ENCODE measurements around the gene ADGRG3.
"Not testable (repeated sequence)": the region's sequence is repeated elsewhere in the genome, so short reads cannot be mapped to it uniquely, and the experiment has no call there.

The ADGRG3 gene

GRCh38 chr16:57727610-57728009, 59.5 kb downstream of the ADGRG3 start:
- no peak for DNase-seq
- TF ChIP-seq, protein P1, sequence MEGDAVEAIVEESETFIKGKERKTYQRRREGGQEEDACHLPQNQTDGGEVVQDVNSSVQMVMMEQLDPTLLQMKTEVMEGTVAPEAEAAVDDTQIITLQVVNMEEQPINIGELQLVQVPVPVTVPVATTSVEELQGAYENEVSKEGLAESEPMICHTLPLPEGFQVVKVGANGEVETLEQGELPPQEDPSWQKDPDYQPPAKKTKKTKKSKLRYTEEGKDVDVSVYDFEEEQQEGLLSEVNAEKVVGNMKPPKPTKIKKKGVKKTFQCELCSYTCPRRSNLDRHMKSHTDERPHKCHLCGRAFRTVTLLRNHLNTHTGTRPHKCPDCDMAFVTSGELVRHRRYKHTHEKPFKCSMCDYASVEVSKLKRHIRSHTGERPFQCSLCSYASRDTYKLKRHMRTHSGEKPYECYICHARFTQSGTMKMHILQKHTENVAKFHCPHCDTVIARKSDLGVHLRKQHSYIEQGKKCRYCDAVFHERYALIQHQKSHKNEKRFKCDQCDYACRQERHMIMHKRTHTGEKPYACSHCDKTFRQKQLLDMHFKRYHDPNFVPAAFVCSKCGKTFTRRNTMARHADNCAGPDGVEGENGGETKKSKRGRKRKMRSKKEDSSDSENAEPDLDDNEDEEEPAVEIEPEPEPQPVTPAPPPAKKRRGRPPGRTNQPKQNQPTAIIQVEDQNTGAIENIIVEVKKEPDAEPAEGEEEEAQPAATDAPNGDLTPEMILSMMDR (IDR thresholded peaks at IDR 0.05): no peak
- no peak overlapping the region for H3K4me3 Mint-ChIP-seq
- H3K9me3 Mint-ChIP-seq: peaks cover 5% of the 10 kb centered on the region
- peaks cover 8% of the 10 kb centered on the region for H3K27me3 Mint-ChIP-seq (ENCODE audit: low read depth, poor library complexity)
- no peak overlapping the region for H3K27ac Mint-ChIP-seq
- peaks cover 2% of the 10 kb centered on the region for H3K36me3 Mint-ChIP-seq (ENCODE audit: low read depth)
- H3K4me1 Mint-ChIP-seq: peaks cover 26% of the 10 kb centered on the region

- Mint-ChIP-seq H3K27me3 (ENCODE audit: low read depth, poor library complexity) (peaks cover 13% of the 10 kb centered on the region), H3K4me1 (peaks cover 26% of the 10 kb centered on the region), H3K4me3 (no peak overlapping the region), H3K36me3 (ENCODE audit: low read depth) (peaks cover 11% of the 10 kb centered on the region), H3K9me3 (peaks cover 15% of the 10 kb centered on the region), H3K27ac (no peak overlapping the region)
- TF ChIP-seq, protein P1 (IDR thresholded peaks at IDR 0.05): no peak
- DNase-seq: no peak
Observed at GRCh38 chr16:57728336-57729181, 60.5 kb downstream of the ADGRG3 start.

GRCh38 chr16:57729182-57729484, 61.0 kb downstream of the ADGRG3 start:
- H3K36me3 Mint-ChIP-seq (ENCODE audit: low read depth): peaks cover 14% of the 10 kb centered on the region
- peaks cover 27% of the 10 kb centered on the region for H3K4me1 Mint-ChIP-seq
- no peak for DNase-seq
- TF ChIP-seq, protein P1 (IDR thresholded peaks at IDR 0.05): no peak
- H3K4me3 Mint-ChIP-seq: no peak overlapping the region
- peaks cover 16% of the 10 kb centered on the region for H3K9me3 Mint-ChIP-seq
- peaks cover 13% of the 10 kb centered on the region for H3K27me3 Mint-ChIP-seq (ENCODE audit: low read depth, poor library complexity)
- H3K27ac Mint-ChIP-seq: no peak overlapping the region

DNA sequence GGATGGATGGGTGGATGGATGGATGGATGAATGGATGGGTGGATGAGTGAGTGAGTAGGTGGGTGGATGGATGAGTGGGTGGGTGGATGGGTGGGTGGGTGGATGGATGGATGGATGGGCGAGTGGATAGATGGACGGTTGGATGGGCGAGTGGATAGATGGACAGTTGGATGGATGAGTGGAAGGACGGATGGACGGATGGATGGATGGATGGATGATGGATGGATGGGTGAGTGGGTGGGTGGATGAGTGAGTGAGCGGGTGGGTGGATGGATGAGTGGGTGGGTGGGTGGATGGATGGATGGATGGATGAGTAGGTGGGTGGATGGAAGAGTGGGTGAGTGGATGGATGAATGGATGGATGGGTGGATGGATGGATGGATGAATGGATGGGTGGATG, 61.7 kb downstream of the ADGRG3 start:
- H3K27ac Mint-ChIP-seq, H3K4me3 Mint-ChIP-seq, DNase-seq: not testable (repeated sequence)
- peaks cover 13% of the 10 kb centered on the region for H3K27me3 Mint-ChIP-seq (ENCODE audit: low read depth, poor library complexity)
- peaks cover 16% of the 10 kb centered on the region for H3K9me3 Mint-ChIP-seq
- peaks cover 14% of the 10 kb centered on the region for H3K36me3 Mint-ChIP-seq (ENCODE audit: low read depth)
- peaks cover 21% of the 10 kb centered on the region for H3K4me1 Mint-ChIP-seq

DNA sequence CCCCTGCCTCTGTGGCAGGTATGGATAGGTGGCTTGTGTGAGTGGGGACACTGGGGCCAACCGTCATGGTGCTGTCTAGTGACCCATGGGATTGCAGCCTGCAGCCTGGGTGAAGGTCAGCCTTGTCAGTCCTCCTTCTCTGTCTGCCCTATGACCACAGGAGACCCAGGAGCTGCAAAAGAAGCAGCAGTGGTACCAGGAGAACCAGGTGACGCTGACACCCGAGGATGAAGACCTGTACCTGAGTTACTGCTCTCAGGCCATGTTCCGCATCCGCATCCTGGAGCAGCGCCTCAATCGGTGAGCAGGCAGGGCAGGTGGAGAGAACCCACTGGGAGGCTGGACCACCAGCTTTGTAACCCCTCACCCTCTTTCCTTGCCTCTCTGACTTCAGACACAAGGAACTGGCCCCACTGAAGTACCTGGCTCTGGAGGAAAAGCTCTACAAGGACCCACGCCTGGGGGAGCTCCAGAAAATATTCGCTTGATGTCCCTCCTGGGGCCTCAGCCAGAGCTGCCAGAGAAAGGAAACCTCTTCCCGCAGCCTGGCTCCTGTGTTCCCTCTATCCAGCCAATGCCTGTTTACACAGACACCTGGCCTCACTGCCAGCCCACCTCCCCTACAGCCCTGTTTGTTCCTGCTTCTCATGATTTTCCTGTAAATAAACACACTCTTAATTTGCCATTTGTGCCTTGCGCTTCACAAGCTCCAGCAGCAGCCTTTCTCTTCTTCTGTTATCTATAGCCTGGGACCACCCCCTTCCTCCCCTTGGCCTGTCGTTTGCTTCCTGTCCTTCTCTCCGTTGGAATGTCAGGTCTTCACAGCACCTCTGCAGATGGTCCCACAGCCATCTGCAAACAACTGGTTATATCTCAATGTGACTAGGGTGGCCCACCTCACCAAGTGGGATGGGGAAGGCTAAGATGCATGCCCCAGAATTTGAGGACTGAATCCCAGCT, 62.9 kb downstream of the ADGRG3 start:
- no peak overlapping the region for H3K27ac Mint-ChIP-seq
- H3K9me3 Mint-ChIP-seq: peaks cover 16% of the 10 kb centered on the region
- H3K27me3 Mint-ChIP-seq (ENCODE audit: low read depth, poor library complexity): peaks cover 7% of the 10 kb centered on the region
- H3K4me3 Mint-ChIP-seq: no peak overlapping the region
- H3K36me3 Mint-ChIP-seq (ENCODE audit: low read depth): peaks cover 14% of the 10 kb centered on the region
- DNase-seq: no peak
- TF ChIP-seq, protein P1 (IDR thresholded peaks at IDR 0.05): no peak
- peaks cover 23% of the 10 kb centered on the region for H3K4me1 Mint-ChIP-seq

GRCh38 chr16:57732037-57732436, 63.9 kb downstream of the ADGRG3 start:
- Mint-ChIP-seq H3K9me3 (peaks cover 16% of the 10 kb centered on the region), H3K27me3 (ENCODE audit: low read depth, poor library complexity) (peaks cover 5% of the 10 kb centered on the region), H3K4me1 (peaks cover 33% of the 10 kb centered on the region), H3K36me3 (ENCODE audit: low read depth) (peaks cover 14% of the 10 kb centered on the region), H3K4me3 (no peak overlapping the region), H3K27ac (no peak overlapping the region)
- no peak for DNase-seq
- TF ChIP-seq, protein P1 (IDR thresholded peaks at IDR 0.05): no peak
